ENCODE data around the gene NPW. TPM values are rescaled to one million over a fixed set of nuclear protein-coding genes. Genes with fewer than 3 reads are reported as not detected.

The NPW gene
- total and polyA plus RNA-seq, 7 donors: 0.14 to 0.66 (median 0.43) TPM; not detected in 4

GRCh38 chr16:1983544-1984346, 35.8 kb upstream of the NPW start, which contains the start of gene GFER:
GFER (plus strand) TSS chr16:1984193; CDS start chr16:1984219, 26 bp downstream.
- peak within 1 kb of the TSS; percentile 93 for H3K4me3 ChIP-seq
- H3K4me1 ChIP-seq: peaks cover 32% of the 10 kb centered on the region
- intact Hi-C loops (cut with DNase I): no loop called here
- 0% methylated on average over 55 to 109 of the region's 109 CpGs for WGBS, 3 donors
- peaks cover 0 to 8% (median 4%) of the 10 kb centered on the region in 3 donors for H3K27me3 ChIP-seq (ENCODE audit: insufficient read depth in 3 of 3, low read length in 2 of 3)
- H3K9me3 ChIP-seq: no peaks in the 10 kb centered on the region
- peak; percentile 91 to 95 for DNase-seq
- ATAC-seq: peak; percentile 89 to 92 (median 90)
- peaks cover 4 to 29% of the 10 kb centered on the region in 2 donors for H3K36me3 ChIP-seq (ENCODE audit: insufficient read depth in 1 of 2, low read depth in 1 of 2)
- peak; percentile 41 for TF ChIP-seq CTCF (IDR thresholded peaks at IDR 0.05)
- H3K27ac ChIP-seq: peak within 1 kb of the TSS; percentile 67

- H3K27ac ChIP-seq: peak overlapping the region; percentile 67
- H3K4me3 ChIP-seq: peak overlapping the region; percentile 93
- ATAC-seq (peak in 3 of 4 donors; percentile 1 to 2 (median 1)), DNase-seq (peak in 1 of 2 donors; percentile 55)
- WGBS, 3 donors: 9 to 12% (median 12%) methylated on average over 45 to 58 of the region's 58 CpGs
- peaks cover 0 to 16% (median 12%) of the 10 kb centered on the region in 3 donors for H3K27me3 ChIP-seq (ENCODE audit: insufficient read depth in 3 of 3, low read length in 2 of 3)
- H3K9me3 ChIP-seq: no peaks in the 10 kb centered on the region
- no peak for TF ChIP-seq CTCF (IDR thresholded peaks at IDR 0.05)
- intact Hi-C loops (cut with DNase I): no loop called here
- H3K36me3 ChIP-seq (ENCODE audit: insufficient read depth in 1 of 2, low read depth in 1 of 2): peaks cover 4 to 24% of the 10 kb centered on the region in 2 donors
- peaks cover 32% of the 10 kb centered on the region for H3K4me1 ChIP-seq
Observed at GRCh38 chr16:1984347-1985225, 35.0 kb upstream of the NPW start.

- peak overlapping the region; percentile 93 for H3K4me3 ChIP-seq
- peaks cover 0 to 21% (median 16%) of the 10 kb centered on the region in 3 donors for H3K27me3 ChIP-seq (ENCODE audit: insufficient read depth in 3 of 3, low read length in 2 of 3)
Observed at GRCh38 chr16:1985466-1986150, 34.0 kb upstream of the NPW start.

More at GRCh38 chr16:1985466-1986150, 34.0 kb upstream of the NPW start:
- H3K27ac ChIP-seq: no peak overlapping the region
- no peaks in the 10 kb centered on the region for H3K9me3 ChIP-seq
- intact Hi-C loops (cut with DNase I): no loop called here
- TF ChIP-seq CTCF (IDR thresholded peaks at IDR 0.05): no peak
- no peak for DNase-seq
- WGBS, 3 donors: 91 to 96% (median 91%) methylated on average over 14 of the region's 14 CpGs
- peaks cover 4 to 24% of the 10 kb centered on the region in 2 donors for H3K36me3 ChIP-seq (ENCODE audit: insufficient read depth in 1 of 2, low read depth in 1 of 2)
- peaks cover 24% of the 10 kb centered on the region for H3K4me1 ChIP-seq
- ATAC-seq: no peak
